GM18505 (cell line): Measurements from ENCODE around the gene SIGLEC1.

ENCODE experiments used
- ATAC-seq: cut with Tn5 transposase; IDR thresholded peaks from one replicate; pipeline ENCODE4 v1.9.1; 2021; ENCODE audit not compliant: unreplicated experiment
- POLR2A ChIP-seq: IDR thresholded peaks from 4 replicates; pipeline ENCODE4 v1.6.1; 2011; ENCODE audit warnings: borderline replicate concordance; ENCODE audit not compliant: insufficient read depth, insufficient read length; ENCODE audit errors: extremely low read depth

The SIGLEC1 gene

DNA sequence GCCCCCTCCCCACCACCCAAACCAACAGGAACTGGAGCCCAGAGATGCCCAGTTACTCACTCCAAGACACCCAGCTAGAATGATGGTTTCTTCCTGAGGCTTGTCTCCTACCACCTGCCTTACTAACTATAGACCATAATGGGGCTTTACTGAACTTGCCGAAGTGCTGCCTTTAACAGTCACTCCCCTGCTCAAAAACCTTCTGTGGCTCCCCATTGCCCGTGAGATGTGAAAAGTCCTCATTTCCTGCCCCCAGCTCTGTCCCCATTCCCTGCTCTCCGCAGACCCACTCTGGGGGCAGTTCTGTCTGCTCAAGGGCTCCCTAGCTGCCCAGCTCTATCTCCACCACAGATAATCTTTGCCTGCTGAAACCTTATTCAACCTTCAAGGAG, 4.9 kb downstream of the SIGLEC1 start:
- no peak for ATAC-seq

DNA sequence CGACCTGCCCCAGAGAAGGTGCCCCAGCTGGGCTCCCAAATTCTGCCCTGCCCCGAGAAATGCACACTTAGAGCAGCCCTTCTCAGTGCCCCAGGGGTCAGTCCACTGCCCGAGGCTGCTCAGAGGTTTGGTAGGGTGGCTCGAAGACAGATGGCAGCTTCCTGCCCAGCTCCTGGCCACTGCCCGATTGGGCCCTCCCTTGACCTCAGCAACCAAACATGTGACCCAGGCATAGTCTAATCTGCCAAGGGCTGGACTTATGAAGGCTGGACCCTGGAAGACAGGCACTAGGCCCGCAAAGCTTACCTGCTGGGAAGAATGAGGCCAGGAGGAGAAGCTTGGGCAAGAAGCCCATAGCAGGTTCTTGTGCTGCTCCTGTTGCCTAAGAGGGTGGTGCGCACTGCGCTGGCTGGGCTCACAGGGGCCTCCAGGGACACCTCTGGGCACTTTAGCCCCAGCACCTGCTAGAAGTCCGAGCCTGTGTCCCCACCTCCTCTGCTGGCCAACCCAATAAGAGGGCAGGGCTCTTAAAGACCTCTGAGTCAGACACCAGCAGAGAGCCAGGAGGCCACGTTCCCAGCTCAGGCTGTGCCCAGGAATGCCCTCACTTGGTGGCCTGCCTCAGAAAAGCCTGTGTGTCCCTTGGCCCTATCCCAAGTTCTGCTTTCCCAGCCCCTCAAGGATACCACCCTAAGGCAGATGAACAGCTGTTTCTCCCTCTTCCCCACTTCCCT, 5.5 kb downstream of the SIGLEC1 start:
- no peak for TF ChIP-seq POLR2A
- no peak for ATAC-seq

More for the DNA sequence above, 4.9 kb downstream of the SIGLEC1 start:
- no peak for TF ChIP-seq POLR2A

DNA sequence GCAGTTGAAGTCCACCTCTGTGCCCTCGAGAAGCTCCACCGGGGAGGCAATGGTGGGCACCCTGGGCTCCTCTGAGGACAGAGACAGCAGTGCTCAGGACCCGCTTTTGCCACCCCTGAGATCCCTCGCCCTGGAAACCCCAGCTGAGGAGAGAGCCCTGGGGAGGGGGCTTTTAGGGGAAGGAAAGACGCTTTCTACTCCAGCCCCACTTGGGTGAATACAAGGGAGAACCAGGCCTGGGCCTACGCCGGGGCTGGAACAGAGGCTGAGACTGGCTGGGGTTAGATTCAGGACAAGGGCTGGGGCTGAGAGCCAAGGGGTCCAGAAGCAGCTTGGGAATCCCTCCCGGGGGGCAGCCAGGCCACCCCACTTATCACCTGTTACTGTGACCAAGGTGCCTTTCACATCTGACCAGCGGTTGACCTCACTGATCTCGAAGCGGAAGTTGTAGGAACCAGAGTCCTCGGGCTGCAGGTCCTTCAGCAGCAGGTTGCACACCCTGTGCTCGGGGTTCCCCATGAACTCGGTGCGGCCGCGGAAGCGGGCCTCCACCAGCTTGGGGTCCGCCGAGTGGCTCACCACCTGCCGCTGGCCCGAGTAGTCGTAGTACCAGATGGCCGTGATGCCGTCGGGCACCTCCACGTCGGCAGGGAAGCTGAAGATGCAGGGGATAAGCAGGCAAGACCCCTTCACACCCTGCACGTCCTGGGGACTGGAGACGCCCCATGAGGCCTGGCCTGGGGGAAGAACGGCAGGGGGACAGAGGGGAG, 6.2 kb downstream of the SIGLEC1 start:
- no peak for ATAC-seq
- no peak for TF ChIP-seq POLR2A

GRCh38 chr20:3705491-3705969, 6.9 kb downstream of the SIGLEC1 start:
- ATAC-seq, result no peak
- TF ChIP-seq POLR2A, result no peak

DNA sequence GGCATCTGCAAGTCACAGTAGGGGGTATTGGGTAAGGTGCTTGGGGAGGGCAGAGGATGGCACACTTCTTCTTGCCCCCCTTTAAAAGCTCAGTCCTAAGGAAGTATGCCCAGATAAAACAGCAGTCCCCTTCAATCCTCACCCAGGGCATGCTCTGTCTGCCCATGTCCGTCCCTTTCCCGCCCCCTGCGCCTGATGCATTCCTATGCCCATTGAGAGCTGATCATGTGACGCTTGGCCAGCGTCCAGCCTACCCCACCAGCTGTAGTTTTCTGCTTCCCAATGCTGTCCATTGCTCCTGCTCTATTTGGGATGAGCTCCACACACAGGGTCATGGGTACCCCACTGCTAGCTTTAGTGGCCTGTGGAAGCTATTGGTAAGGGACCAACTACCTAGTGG, 8.3 kb downstream of the SIGLEC1 start:
- no peak for ATAC-seq
- no peak for TF ChIP-seq POLR2A

- ATAC-seq, result no peak
Observed at GRCh38 chr20:3702611-3703391, 9.6 kb downstream of the SIGLEC1 start.

DNA sequence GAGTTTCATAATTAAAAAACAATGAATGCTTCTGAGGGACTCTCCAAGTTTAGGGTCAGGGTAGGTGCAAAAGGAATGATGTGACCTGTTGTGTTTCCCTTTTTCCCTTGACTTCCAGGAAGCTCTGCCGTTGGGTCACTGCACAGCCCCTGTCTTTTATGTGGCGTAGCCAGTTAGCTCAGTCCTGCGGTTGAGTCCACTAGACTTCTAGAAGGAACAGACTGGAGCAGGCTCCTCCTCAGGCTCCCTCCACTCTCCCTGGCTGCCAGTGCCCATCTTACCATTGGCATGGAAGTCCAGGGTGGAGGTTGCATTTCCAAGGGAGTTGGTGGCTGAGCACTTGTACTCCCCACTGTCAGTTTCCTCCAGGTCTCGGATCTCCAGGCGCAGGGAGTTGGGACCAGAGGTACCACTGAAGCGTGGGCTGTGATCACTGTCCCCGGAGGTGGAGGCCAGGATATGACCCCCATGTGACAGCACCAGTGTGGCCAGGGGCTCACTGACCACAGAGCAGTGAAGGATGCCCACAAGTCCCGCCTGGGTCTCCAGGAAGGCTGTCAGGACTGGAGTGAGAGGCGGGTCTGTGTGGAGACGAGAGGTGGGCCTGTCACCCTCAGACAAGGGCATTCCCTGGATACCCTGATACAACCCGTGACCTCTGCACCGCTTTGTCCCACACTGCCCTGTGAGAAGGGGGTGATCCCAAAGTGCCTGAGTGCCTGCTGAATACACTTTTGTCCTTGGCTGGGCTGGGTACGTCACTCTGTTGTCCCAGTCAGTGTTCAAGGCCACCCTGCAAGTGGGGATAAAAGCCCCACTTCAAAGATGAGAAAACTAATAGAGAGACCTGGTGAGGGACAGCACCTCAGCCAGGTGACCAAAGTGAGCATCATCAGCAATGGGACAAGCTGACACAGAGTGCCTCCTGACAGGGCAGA, 11.1 kb downstream of the SIGLEC1 start:
- no peak for TF ChIP-seq POLR2A
- no peak for ATAC-seq

More at GRCh38 chr20:3702611-3703391, 9.6 kb downstream of the SIGLEC1 start:
- TF ChIP-seq POLR2A, result no peak

GRCh38 chr20:3699037-3699436, 13.4 kb downstream of the SIGLEC1 start:
- TF ChIP-seq POLR2A, result no peak
- no peak for ATAC-seq

- no peak for TF ChIP-seq POLR2A
- no peak for ATAC-seq
Observed at GRCh38 chr20:3698591-3699001, 13.8 kb downstream of the SIGLEC1 start.

- no peak for TF ChIP-seq POLR2A
- ATAC-seq, result no peak
Observed at GRCh38 chr20:3697588-3698305, 14.7 kb downstream of the SIGLEC1 start.

- no peak for TF ChIP-seq POLR2A
- no peak for ATAC-seq
Observed at GRCh38 chr20:3696745-3697587, 15.4 kb downstream of the SIGLEC1 start.
